Measurements from ENCODE around the gene ABCC3.
A peak's percentile ranks its signal among the peaks of the same experiment; 100 is the strongest.

The ABCC3 gene

GRCh38 chr17:50642722-50643656 lies 8.3 kb downstream of the ABCC3 start:
- DNase-seq (ENCODE audit: low spot score) = no peak

DNA sequence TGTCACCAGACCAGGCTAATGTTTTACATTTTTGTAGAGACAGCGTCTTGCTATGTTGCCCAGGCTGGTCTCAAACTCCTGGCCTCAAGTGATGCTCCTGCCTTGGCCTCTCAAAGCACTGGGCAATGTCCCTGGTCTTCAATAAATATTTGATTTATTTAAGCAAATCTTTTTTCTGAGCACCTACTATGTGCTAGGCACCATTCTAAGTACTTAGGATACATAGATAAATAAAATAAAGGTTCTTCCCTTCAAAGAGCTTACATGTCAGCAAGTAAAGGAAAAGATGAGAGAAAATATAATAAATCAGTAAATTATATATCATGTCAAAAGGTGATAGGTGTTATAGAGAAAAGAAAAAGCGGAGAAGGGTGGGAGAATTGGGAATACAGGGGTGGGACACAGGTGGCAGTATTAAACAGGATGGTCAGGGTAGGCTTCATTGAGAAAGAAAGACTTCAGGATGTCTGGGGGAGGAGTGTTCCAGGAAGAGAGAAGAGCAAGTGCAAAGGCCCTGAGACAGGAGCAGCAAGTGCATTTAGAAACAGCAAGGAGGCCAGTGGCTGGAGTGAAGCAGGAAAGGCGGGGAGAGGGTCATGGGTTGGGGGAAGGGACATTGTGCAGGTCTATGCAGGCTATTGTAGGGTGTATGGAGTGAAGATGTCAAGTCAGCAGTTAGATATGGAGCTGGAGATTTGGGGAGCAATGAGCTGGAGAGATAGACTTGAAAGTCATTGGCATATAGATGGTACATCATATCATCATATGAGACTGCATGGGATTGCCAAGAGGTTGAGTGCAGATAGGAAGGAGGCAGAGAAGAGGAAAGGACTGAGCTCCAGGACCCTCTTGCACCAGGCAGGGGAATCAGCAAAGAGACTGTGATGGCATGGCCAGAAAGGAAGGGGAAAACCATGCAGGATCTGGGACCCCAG lies 11.3 kb downstream of the ABCC3 start:
- no peak for DNase-seq (ENCODE audit: low spot score)

GRCh38 chr17:50647187-50647586 lies 12.5 kb downstream of the ABCC3 start:
- no peak for DNase-seq (ENCODE audit: low spot score)

DNA sequence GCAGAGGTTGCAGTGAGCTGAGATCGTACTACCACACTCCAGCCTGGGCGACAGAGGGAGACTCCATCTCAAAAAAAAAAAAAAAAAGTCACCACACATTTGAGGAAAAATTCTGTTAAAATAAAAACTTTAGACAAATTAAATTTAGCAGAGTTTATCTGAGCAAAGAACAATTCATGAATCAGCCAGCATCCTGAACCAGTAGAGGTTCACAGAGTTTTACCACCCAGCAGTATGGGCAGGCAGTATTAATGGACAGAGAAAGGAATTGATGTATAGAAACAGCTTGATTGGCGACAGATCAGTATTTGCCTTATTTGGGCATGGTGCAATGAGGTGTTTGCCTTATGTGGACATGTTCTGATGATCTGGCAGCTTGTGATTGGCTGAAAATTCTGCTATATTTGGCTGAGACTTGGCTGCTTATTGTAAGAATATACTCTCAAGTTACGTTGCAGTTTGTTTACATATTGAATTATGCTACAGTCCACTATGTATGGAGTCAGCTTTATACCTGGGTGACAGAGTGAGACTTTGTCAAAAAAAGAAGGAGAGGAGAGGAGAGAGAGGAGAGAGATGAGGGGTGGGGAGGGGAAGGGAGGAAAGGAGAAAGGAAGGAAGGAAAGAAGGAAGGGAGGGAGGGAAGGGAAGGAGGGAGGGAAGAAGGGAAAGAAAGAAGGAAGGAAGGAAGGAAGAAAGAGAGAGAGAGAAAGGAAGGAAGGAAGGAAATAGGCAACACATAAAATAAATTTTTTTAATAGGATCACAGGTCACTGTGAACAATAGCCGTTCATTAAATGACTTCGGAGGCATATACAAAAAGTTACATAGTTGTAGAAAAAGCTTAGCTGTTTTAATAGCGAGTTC lies 14.6 kb downstream of the ABCC3 start:
- DNase-seq (ENCODE audit: low spot score) = no peak

- DNase-seq (ENCODE audit: low spot score) = no peak
Measured at GRCh38 chr17:50651661-50652060, 17.0 kb downstream of the ABCC3 start.

GRCh38 chr17:50653738-50654137 lies 19.1 kb downstream of the ABCC3 start:
- DNase-seq (ENCODE audit: low spot score) = no peak

GRCh38 chr17:50656509-50656908 lies 21.8 kb downstream of the ABCC3 start:
- no peak for DNase-seq (ENCODE audit: low spot score)

DNA sequence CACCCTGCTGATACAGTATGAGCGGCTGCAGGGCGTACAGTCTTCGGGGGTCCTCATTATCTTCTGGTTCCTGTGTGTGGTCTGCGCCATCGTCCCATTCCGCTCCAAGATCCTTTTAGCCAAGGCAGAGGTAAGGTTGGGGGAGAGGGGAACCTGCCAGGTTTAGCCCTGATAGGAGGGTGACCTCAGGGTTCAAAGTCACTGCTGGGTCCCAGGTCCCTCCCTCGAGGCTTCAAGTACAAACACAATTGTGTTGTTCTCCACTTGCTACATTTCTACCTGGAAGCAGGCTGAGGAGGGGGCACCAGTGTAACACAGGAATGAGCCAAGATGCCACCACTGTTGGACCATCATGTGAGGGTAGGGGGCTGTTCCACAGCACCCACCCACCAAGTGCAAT lies 22.4 kb downstream of the ABCC3 start:
- DNase-seq (ENCODE audit: low spot score) = no peak

DNA sequence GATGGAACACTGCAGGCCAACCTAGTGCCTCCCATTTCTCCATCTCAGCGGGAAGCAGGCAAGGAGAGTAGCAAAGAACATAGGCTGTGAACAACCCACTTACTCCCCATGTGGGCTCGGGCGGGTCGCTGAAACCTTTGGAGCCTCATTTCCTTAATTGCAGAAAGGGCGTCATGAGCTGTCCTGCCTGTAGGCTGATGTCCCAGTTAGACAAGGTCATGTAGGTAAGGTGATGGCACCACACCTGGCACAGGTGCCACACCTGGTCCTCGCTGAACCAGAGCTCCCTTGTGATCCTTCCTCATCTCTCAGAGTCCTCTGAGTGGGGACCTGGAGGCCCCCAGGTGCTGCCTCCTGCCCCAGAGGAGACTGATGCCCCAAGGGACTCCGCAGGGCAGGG lies 22.9 kb downstream of the ABCC3 start:
- no peak for DNase-seq (ENCODE audit: low spot score)

- DNase-seq (ENCODE audit: low spot score) = no peak
Measured at GRCh38 chr17:50658616-50659015, 23.9 kb downstream of the ABCC3 start.

GRCh38 chr17:50659179-50659578 lies 24.5 kb downstream of the ABCC3 start:
- DNase-seq (ENCODE audit: low spot score) = no peak

DNA sequence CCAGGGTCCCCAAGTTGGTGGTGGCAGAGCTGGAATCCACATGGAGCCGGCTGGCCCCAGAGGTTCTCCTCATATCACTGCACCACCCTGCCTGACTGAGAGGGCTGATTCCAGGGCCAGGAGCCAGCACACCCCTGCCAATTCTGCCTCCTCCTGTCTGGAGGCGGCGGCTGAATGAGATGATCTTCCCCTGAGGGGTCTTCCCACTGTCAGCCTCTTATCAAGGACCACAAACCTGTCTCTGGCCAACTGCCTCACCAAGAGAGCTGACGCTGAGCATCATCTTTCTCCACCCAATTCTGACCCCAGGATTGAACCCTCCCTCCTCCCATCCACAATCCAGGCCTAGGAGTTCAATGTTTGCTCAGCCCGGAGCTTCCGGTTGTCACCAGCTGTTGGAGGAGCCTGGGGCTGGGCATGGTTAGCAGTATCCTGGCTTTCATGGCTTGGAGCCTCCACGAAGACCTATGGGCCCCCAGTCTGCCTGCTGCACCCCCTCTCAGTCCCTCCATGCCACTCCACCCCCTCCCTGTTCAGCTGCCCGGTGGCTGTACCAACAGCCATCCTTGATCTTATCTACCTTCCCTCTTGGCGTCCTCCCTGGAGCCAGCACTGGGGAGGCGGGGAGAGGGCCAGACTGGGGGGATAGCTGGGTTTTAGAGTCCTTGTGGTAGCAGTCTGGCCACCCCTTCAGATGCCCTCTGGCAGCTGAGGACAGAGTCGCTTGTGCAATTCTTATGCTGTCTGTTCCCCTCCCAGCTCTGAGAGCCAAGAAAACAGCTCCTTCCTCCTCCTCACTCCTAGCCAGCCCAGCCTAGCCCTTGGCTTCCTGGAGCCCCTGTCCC lies 25.6 kb downstream of the ABCC3 start:
- DNase-seq (ENCODE audit: low spot score) = peak; percentile 47

- no peak for DNase-seq (ENCODE audit: low spot score)
Measured at GRCh38 chr17:50660887-50661345, 26.2 kb downstream of the ABCC3 start.

- no peak for DNase-seq (ENCODE audit: low spot score)
Measured at GRCh38 chr17:50661348-50661747, 26.7 kb downstream of the ABCC3 start.

DNA sequence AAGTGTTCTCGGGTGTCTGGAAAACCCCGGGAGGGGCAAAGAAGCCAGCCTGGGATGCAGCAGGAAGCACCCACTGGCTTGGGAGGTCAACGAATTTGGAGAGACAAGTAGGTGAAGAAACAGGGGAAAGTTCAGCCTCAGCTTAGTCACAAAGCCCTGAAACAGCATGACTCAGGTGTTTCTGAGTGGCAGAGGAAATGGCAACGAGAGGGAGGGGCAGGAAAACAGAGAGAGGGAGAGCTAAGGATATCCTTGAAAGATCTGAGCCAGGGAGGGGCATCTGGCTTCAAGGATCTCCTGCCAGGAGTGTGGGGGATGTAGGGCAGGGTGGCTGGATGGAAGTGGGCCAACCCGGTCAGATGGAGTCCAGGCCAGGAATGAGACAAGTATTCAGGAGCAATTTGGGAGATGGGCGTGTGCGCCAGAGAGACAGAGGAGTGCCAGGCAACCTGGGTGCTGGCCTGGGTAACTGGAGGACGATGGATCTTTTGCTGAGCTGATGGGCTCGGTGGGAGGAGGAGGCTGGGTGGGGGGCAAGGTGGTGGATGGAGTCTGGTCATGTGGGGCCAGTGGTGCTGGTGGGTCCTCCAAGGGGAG lies 27.2 kb downstream of the ABCC3 start:
- DNase-seq (ENCODE audit: low spot score) = peak; percentile 85

DNA sequence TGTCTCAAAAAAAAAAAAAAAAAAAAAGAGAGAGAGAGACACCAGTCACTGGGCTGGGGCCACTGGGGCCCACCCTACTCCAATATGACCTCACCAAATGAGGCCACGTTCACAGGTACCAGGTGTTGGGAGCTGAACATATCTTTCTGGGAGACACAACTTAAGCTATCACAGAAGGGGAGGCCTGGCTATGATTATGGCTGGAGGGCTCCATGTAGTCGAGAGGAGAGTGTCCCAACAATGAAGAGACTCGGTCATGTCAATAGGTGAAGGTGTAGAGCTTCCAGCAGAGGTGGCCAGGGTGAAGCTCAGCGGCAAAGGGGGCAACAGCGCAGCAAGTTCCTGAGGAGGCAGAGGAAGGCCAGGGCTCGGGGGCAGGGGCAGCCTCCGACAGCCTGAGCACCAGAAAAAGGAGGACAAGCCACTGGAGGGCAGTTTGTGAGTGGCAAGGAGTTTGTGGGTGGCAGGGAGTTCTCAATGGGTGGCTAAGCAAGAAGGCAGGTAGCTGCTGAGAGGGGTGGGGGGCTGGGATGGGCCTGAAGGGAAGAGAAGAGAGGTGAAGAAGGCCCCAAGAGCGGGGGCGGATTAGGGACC lies 28.0 kb downstream of the ABCC3 start:
- no peak for DNase-seq (ENCODE audit: low spot score)

- DNase-seq (ENCODE audit: low spot score) = no peak
Measured at GRCh38 chr17:50663812-50664374, 29.2 kb downstream of the ABCC3 start.

GRCh38 chr17:50664788-50665458 lies 30.2 kb downstream of the ABCC3 start:
- DNase-seq (ENCODE audit: low spot score) = no peak

- no peak for DNase-seq (ENCODE audit: low spot score)
Measured at GRCh38 chr17:50665838-50666237, 31.2 kb downstream of the ABCC3 start.
